CD4-positive, alpha-beta T cell treated with Interleukin-17A for 4 hours (primary cell): ENCODE measurements around the gene CLDN22.
"Not testable (repeated sequence)": the region's sequence is repeated elsewhere in the genome, so short reads cannot be mapped to it uniquely, and the experiment has no call there.

ENCODE experiments used
- DNase-seq: peaks from one replicate; pipeline ENCODE4 v3.0.0-alpha.2; 2020; ENCODE audit warnings: mixed read lengths

The CLDN22 gene

DNA sequence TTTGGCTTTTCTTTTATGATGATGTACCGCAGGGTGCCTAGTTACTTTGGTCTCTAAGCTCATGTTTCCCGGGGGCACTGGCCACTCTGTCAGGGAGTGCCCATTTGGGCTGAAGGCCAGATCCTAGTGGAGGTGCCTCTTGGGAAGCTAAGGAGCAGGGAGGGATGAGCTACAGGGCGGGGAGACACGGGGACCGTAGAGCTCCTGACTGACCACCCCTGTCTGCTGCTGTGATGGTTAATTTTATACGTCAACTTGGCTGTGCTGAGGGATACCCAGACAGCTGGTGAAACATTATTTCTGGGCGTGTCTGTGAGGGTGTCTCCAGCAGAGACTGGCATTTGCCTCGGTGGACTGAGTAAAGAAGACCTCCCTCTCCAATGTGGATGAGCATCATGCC, 27.1 kb upstream of the CLDN22 start:
- no peak for DNase-seq

- DNase-seq: no peak
Measured at GRCh38 chr4:183345261-183345660, 25.2 kb upstream of the CLDN22 start.

- no peak for DNase-seq
Measured at GRCh38 chr4:183344523-183345255, 24.6 kb upstream of the CLDN22 start.

GRCh38 chr4:183343730-183344129, 23.7 kb upstream of the CLDN22 start:
- no peak for DNase-seq

DNA sequence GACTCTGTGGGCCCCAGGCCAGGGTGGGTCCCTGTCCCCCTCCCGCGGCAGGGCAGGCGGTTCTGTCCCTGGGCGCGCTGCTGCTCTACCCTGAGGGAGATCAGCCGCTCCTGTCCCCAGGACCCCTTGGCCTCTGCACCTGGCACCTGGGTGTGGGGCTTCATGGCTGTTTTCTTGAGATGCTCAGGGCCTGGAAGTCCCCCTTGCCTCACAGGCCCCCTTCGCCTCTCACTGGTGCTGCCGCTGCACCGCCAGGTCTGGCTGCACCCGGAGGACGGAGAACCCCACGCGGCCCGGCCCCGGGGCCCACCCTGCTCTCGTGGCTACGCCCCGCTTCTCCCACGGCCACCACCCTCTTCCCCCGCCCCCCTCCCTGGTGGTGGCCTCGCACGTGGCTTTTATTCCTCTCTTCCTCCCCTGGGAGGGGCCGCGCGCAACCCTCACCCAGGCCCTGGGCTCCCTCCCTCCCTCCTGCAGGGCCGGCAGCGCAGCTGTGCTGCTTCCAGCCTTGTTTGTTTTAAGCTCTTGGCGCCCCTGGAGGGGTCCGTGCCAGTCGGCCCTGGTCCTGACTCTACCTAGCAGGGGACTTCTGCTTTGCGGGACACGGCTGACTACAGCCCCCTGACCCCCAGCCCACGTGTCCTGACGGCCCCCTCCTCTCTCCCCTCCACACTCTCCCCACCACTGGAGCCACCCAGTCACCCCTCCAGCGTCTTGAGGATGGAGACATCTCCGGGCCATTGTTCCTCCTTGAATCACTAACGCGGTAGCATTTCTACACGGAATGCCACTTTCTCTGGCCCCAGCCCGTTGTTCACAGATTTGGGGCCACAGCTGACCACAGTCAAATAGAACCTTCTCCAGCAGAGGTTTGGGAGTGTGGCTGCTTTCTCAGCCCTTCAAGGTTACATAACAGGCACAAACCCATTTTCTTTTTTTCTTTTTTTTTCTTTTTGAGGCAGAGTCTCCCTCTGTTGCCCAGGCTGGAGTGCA, 22.8 kb upstream of the CLDN22 start:
- no peak for DNase-seq

DNA sequence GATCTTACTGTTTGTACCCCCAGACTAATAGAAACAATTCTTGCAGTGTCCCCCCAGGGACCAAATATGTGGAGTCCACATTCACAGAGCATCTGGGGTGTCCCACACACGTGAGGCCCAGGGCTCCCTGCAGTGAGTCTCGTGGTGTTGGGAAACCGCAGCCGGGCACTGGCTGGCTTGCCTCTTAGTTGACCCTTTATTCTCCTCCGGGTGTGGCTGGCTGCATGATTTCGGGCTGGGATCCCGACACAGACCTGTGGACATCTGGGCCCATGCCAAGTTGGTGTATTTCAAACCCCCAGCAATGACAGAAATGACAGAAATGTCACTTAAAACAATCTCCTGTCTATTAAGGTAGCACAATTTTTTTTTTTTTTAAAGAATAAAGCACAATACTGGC, 17.8 kb upstream of the CLDN22 start:
- no peak for DNase-seq

DNA sequence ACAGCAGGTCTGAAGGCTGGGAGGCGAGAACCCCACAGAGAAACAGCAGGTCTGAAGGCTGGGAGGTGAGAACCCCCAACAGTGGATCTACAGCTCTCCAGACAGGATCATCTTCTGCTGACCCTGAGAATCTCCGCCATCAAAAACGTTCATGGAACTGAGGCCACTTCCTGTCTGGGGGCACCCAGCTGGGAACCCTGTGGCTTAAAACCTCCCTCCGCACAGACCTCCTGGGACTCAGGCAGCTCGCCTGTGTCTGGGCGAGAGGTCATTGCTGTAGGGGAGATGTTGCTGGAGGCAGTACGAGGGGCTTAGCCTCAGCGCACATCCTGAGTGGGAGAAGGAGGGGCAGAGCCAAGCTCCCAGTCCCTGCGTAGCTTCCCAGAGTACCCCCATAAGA, 17.3 kb upstream of the CLDN22 start:
- no peak for DNase-seq

DNA sequence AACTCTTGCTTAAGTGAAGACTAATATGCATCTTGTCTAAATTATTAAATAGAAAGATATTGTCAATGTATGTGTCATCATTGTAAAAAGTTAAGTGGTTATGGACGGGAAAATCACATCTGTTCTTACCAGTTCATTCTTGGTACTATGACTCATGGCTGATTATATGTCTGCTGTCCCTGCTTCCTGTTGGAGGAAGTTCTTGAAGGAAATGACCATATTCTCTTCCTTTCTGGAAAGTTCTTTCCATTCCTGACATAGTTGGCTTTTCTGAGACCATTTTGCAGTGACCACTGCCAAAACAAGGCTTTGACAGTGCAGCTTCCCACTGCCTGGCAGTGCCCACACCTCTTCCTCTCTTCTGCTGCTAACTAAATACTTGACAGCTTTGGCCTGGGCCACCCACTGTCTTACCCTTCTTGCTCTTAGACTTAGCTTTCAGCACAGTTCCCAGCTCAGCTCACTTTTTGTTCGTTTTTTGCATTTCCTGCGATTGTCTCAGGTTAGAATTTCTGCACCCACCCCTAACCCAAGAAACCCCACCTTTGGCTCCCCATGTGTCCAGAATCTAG, 15.4 kb upstream of the CLDN22 start:
- no peak for DNase-seq

DNA sequence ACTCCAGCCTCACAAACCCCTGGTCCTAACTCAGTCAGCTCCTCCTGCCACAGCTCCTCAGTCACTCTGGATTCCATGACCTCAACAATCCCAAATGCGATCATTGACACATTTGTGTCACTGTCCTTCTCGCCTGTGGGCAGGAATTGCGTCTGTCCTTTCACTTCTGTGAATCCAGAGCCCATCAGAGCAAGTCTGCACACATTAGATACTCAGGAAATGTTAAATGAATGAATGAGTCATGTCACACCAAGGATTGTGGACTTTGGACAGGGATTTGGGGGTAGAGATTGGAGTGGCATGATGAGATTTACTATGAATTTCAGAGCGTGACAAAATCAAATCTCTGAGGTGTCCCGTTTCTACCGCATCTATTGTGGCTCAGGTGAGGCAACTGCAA, 13.9 kb upstream of the CLDN22 start:
- DNase-seq: no peak

GRCh38 chr4:183333202-183333601, 13.1 kb upstream of the CLDN22 start:
- no peak for DNase-seq

DNA sequence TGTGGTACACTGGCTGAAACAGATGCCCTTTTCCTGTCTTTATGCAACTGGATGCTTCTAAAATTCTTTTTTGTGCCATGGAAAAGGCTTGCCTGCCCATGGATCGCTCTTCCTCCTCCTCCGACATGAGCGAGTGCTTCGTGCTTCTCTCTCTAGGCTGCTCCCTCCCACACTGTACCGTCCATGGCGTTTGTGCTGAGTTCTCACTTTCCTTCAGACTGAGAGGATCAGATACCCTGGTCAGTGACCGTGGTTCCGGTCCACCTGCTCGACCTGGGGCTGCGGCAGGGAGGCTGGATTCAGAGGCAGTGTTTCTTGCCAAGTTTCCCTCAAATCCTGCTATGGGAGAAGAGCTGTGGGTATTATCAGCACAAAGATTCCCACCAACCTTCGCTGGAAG, 12.4 kb upstream of the CLDN22 start:
- DNase-seq: no peak

DNA sequence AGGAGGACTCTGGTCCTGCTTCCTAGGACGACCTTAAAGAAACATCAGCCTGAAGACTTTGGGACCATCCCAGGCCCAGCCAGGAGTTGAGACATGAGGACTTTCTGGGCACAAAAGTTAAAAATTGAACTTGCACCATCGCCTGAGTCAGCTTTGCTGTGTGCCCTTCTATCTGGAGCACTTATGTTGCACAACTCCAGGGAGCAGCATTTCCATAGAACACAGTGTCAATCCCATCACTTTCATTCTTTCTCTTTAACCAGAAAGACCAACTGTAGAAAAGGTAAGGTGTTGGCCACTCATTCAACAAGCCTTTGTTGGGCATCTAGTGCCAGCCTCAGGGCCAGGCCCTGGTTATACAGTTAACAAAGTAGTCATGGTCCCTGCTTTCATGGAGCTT, 10.8 kb upstream of the CLDN22 start:
- no peak for DNase-seq

- no peak for DNase-seq
Measured at GRCh38 chr4:183329954-183330742, 10.1 kb upstream of the CLDN22 start.

GRCh38 chr4:183329244-183329643, 9.2 kb upstream of the CLDN22 start:
- no peak for DNase-seq

GRCh38 chr4:183328832-183329231, 8.8 kb upstream of the CLDN22 start:
- DNase-seq: no peak

GRCh38 chr4:183327827-183328226, 7.8 kb upstream of the CLDN22 start:
- no peak for DNase-seq

DNA sequence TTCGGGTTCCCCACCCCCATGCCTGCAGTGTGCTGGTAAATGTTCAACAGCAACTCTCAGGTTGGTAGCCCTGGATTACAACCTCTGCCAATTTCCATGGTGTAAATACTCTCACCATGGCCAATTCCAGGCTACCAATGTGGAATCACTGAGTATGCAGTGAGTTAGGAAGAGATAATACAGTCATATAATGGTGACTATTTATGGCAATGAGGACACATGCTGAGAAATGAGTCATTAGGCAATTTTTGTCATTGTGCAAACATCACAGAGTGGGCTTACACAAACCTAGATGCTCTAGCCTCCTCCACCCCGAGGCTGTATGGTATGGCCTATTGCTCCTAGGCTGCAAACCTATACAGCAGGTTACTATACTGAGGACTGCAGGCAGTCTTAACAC, 6.8 kb upstream of the CLDN22 start:
- no peak for DNase-seq

DNA sequence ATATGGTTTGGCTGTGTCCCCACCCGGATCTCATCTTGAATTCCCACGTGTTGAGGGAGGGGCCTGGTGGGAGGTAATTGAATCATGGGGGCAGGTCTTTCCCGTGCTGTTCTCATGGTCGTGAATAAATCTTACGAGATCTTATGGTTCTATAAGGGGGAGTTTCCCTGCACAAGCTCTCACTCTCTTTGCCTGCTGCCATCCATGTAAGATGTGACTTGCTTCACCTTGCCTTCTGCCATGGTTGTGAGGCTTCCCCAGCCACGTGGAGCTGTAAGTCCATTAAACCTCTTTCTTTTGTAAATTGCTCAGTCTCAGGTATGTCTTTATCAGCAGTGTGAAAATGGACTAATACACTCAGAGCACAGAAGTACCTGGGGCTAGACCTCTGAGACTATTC, 6.3 kb upstream of the CLDN22 start:
- DNase-seq: not testable (repeated sequence)

GRCh38 chr4:183324619-183325018, 4.5 kb upstream of the CLDN22 start:
- no peak for DNase-seq

DNA sequence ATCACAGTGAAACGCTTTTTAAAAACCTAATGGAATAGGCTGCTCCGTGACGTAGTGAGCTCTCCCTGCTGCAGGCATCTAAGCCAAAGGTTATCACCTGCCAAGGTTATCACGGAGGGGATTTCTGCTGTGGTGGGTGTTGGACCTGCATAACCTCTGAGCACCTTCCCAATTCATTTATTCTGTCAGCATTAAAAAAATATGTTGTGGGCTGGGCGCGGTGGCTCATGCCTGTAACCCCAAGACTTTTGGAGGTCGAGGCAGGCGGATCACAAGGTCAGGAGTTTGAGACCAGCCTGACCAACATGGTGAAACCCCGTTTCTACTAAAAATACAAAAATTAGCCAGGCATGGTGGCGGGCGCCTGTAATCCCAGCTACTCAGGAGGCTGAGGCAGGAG, 4.0 kb upstream of the CLDN22 start:
- DNase-seq: not testable (repeated sequence)

DNA sequence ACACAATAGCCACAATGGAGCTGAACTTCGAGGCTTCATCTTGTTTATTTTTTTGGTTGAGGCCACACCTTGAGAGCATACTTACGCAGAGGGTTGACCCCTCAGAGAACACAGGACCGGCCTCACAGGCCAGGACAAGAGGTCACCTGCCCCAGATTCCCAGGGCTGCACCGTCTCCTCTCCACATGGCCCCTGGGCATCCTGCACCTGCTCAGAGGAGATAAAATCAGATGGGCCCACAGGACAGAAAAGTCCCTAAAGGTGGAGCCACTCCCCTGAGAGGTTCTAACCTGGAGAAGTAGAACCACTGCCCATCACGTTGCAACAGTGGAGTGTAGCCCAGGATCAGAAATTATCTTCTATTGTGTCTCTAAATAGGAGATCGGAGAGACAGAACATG, 3.2 kb upstream of the CLDN22 start:
- no peak for DNase-seq

- no peak for DNase-seq
Measured at GRCh38 chr4:183322326-183322725, 2.2 kb upstream of the CLDN22 start, which contains the start of gene CLDN24. TSS of gene CLDN24 (minus strand) at chr4:183322426. CDS start at chr4:183322426, 0 bp downstream.

GRCh38 chr4:183321516-183321915, 1.4 kb upstream of the CLDN22 start:
- DNase-seq: no peak
